IMR-90 (cell line): ENCODE data around the gene MAST1. TPM values are rescaled to one million over a fixed set of nuclear protein-coding genes. Genes with fewer than 3 reads are reported as not detected.

Source experiments
- ATAC-seq: fragments of 200-7000 bp; cut with Tn5 transposase; 2 replicates; pipeline ENCODE4 v1.9.1; 2020; ENCODE audit warnings: low read depth, mild to moderate bottlenecking, moderate library complexity
- BruUV-seq: library from RNA; stranded (reverse); fragments of 400-500 nt; replicated peaks from 2 replicates; lab custom pipeline; 2021; lab: Mats Ljungman, UMichigan
- CTCF ChIA-PET: fragments of 300-600 bp; formaldehyde crosslinking; extraction: SDS; loops from one replicate; lab custom pipeline; 2021; ENCODE audit warnings: antibody characterized with exemption; lab: Yijun Ruan, JAX
- POLR2A ChIA-PET: fragments of 300-600 bp; sonication (Branson Sonifier 250); formaldehyde crosslinking; loops from one replicate; lab custom pipeline; 2022; ENCODE audit warnings: antibody characterized with exemption; ENCODE audit not compliant: unreplicated experiment; lab: Charles Lee
- DNase-seq: peaks from one replicate; pipeline ENCODE4 v3.0.0; 2013
- H2AFZ ChIP-seq: replicated peaks from 2 replicates; pipeline ENCODE3; 2013; ENCODE audit warnings: low read length, mild to moderate bottlenecking; ENCODE audit not compliant: poor library complexity
- H2AK5ac ChIP-seq: 2 replicates; pipeline ENCODE4 v1.6.1; 2013; ENCODE audit warnings: low read depth, low read length, inconsistent platforms
- H2AK9ac ChIP-seq: replicated peaks from 2 replicates; pipeline ENCODE3; 2013; ENCODE audit warnings: mild to moderate bottlenecking, low read depth, low read length, moderate library complexity; ENCODE audit not compliant: poor library complexity
- H2BK120ac ChIP-seq: 2 replicates; pipeline ENCODE4 v1.6.1; 2013; ENCODE audit warnings: low read depth, low read length, inconsistent platforms
- H2BK15ac ChIP-seq: 3 replicates; pipeline ENCODE4 v1.6.1; 2013; ENCODE audit warnings: low read depth, low read length, inconsistent platforms
- H2BK20ac ChIP-seq: 2 replicates; pipeline ENCODE4 v1.6.1; 2013; ENCODE audit warnings: low read depth, mild to moderate bottlenecking, inconsistent platforms, low read length, moderate library complexity
- H2BK5ac ChIP-seq: 2 replicates; pipeline ENCODE4 v1.6.1; 2013; ENCODE audit warnings: mild to moderate bottlenecking, low read depth, low read length, inconsistent platforms; ENCODE audit not compliant: poor library complexity, severe bottlenecking
- H3K14ac ChIP-seq: replicated peaks from 2 replicates; pipeline ENCODE4 v1.6.1; 2013; ENCODE audit warnings: low read depth, low read length, inconsistent platforms
- H3K18ac ChIP-seq: 2 replicates; pipeline ENCODE4 v1.6.1; 2013; ENCODE audit warnings: low read depth, low read length, control low read depth
- H3K23ac ChIP-seq: 2 replicates; pipeline ENCODE4 v1.6.1; 2013; ENCODE audit warnings: low read depth, low read length, inconsistent platforms
- H3K27ac ChIP-seq: 2 replicates; pipeline ENCODE4 v1.5.1; 2013; ENCODE audit warnings: mild to moderate bottlenecking, control low read depth, low read length; ENCODE audit not compliant: insufficient read depth
- H3K27me3 ChIP-seq: 2 replicates; pipeline ENCODE4 v1.6.1; 2013; ENCODE audit warnings: low read length; ENCODE audit not compliant: control insufficient read depth, insufficient read depth
- H3K36me3 ChIP-seq: 2 replicates; pipeline ENCODE4 v1.6.1; 2013; ENCODE audit warnings: low read length, mixed read lengths; ENCODE audit not compliant: control insufficient read depth, insufficient read depth
- H3K4ac ChIP-seq: 2 replicates; pipeline ENCODE4 v1.6.1; 2013; ENCODE audit warnings: low read depth, low read length, inconsistent platforms
- H3K4me1 ChIP-seq: 2 replicates; pipeline ENCODE4 v1.6.1; 2013; ENCODE audit warnings: low read length, mixed read lengths; ENCODE audit not compliant: control insufficient read depth, insufficient read depth
- H3K4me2 ChIP-seq: 2 replicates; pipeline ENCODE4 v1.6.1; 2013; ENCODE audit warnings: low read depth, mild to moderate bottlenecking, control low read depth, low read length, moderate library complexity
- H3K4me3 ChIP-seq: 2 replicates; pipeline ENCODE4 v1.5.1; 2013; ENCODE audit warnings: low read depth, mild to moderate bottlenecking, control low read depth, low read length, moderate library complexity; ENCODE audit not compliant: insufficient read depth
- H3K56ac ChIP-seq: 2 replicates; pipeline ENCODE4 v1.6.1; 2013; ENCODE audit warnings: low read length, inconsistent platforms; ENCODE audit not compliant: insufficient read depth; ENCODE audit errors: extremely low read depth
- H3K79me1 ChIP-seq, 2 experiments: 2 replicates each; pipeline ENCODE4 v1.6.1; 2013; ENCODE audit warnings: low read length in 2 of 2, inconsistent platforms in 1 of 2, low read depth in 1 of 2
- H3K9ac ChIP-seq: 2 replicates; pipeline ENCODE4 v1.6.1; 2013; ENCODE audit warnings: low read depth, low read length, control low read depth
- H3K9me1 ChIP-seq: 2 replicates; pipeline ENCODE4 v1.6.1; 2013; ENCODE audit warnings: low read length, inconsistent platforms; ENCODE audit not compliant: insufficient read depth
- H3K9me3 ChIP-seq: 2 replicates; pipeline ENCODE4 v1.6.1; 2013; ENCODE audit warnings: low read length; ENCODE audit not compliant: control insufficient read depth, insufficient read depth
- H4K20me1 ChIP-seq: 2 replicates; pipeline ENCODE4 v1.6.1; 2013; ENCODE audit warnings: low read length, inconsistent platforms; ENCODE audit not compliant: insufficient read depth
- H4K5ac ChIP-seq: 2 replicates; pipeline ENCODE4 v1.6.1; 2013; ENCODE audit warnings: mild to moderate bottlenecking, low read depth, low read length, control low read depth
- H4K8ac ChIP-seq, 2 experiments: 2 replicates each; pipeline ENCODE4 v1.6.1; 2013; ENCODE audit warnings: low read depth in 2 of 2, low read length in 2 of 2, control low read depth in 1 of 2, inconsistent platforms in 1 of 2
- H4K91ac ChIP-seq: 2 replicates; pipeline ENCODE4 v1.6.1; 2013; ENCODE audit warnings: low read depth, low read length, inconsistent platforms; ENCODE audit not compliant: insufficient read depth
- BHLHE40 ChIP-seq: fragments of 150-350 bp; IDR thresholded peaks from 2 replicates; pipeline ENCODE4 v1.6.1; 2016; ENCODE audit warnings: mild to moderate bottlenecking, low read depth, low read length
- CEBPB ChIP-seq: IDR thresholded peaks from 2 replicates; pipeline ENCODE4 v1.6.1; 2012; ENCODE audit warnings: low read depth, low read length, improper control_type of control experiment
- CHD1 ChIP-seq: IDR thresholded peaks from 2 replicates; pipeline ENCODE4 v1.6.1; 2012; ENCODE audit warnings: low read depth, low read length, improper control_type of control experiment
- CTCF ChIP-seq: conservative IDR thresholded peaks from 2 replicates; pipeline ENCODE4 v1.5.1; 2012; ENCODE audit warnings: mild to moderate bottlenecking, low read depth, low read length, improper control_type of control experiment
- ELK1 ChIP-seq: fragments of 150-350 bp; IDR thresholded peaks from 2 replicates; pipeline ENCODE4 v1.6.1; 2016; ENCODE audit warnings: low read depth, mild to moderate bottlenecking, low read length, moderate library complexity, borderline replicate concordance
- FOS ChIP-seq: fragments of 150-350 bp; IDR thresholded peaks from 2 replicates; pipeline ENCODE4 v1.6.1; 2016; ENCODE audit warnings: low read depth, low read length
- MAFK ChIP-seq: IDR thresholded peaks from 2 replicates; pipeline ENCODE4 v1.6.1; 2012; ENCODE audit warnings: low read depth, low read length, improper control_type of control experiment
- MAZ ChIP-seq: IDR thresholded peaks from 2 replicates; pipeline ENCODE4 v1.6.1; 2012; ENCODE audit warnings: low read depth, mild to moderate bottlenecking, low read length, improper control_type of control experiment, moderate library complexity, borderline replicate concordance
- MXI1 ChIP-seq: IDR thresholded peaks from 2 replicates; pipeline ENCODE4 v1.6.1; 2012; ENCODE audit warnings: low read depth, mild to moderate bottlenecking, low read length, moderate library complexity, borderline replicate concordance
- NFE2L2 ChIP-seq: fragments of 150-350 bp; IDR thresholded peaks from 2 replicates; pipeline ENCODE4 v1.6.1; 2016; ENCODE audit warnings: low read depth, mild to moderate bottlenecking, low read length
- POLR2A ChIP-seq: IDR thresholded peaks from 2 replicates; pipeline ENCODE4 v1.6.1; 2012; ENCODE audit warnings: mild to moderate bottlenecking, low read depth, low read length
- RAD21 ChIP-seq: IDR thresholded peaks from 2 replicates; pipeline ENCODE4 v1.6.1; 2012; ENCODE audit warnings: low read length, improper control_type of control experiment
- RCOR1 ChIP-seq: IDR thresholded peaks from 2 replicates; pipeline ENCODE4 v1.6.1; 2012; ENCODE audit warnings: mild to moderate bottlenecking, low read length, improper control_type of control experiment; ENCODE audit not compliant: insufficient replicate concordance
- RFX5 ChIP-seq: IDR thresholded peaks from 2 replicates; pipeline ENCODE4 v1.8.0; 2012; ENCODE audit warnings: low read depth, mild to moderate bottlenecking, low read length, moderate library complexity
- SMC3 ChIP-seq: fragments of 150-350 bp; IDR thresholded peaks from 2 replicates; pipeline ENCODE4 v1.6.1; 2016; ENCODE audit warnings: low read depth, mild to moderate bottlenecking, antibody characterized with exemption, low read length, moderate library complexity
- USF2 ChIP-seq: fragments of 150-350 bp; IDR thresholded peaks from 2 replicates; pipeline ENCODE4 v1.6.1; 2017; ENCODE audit warnings: mild to moderate bottlenecking, antibody characterized with exemption, low read length, low read depth
- WGBS, 2 experiments: methylation state at CpG; one replicate each; pipeline versions ENCODE4 v1.1.5 to v1.1.7; 2013; ENCODE audit warnings: missing lambda C conversion rate in 2 of 2; ENCODE audit not compliant: insufficient read length in 1 of 2; ENCODE audit errors: extremely low coverage in 2 of 2; 5-methylcytosine and 5-hydroxymethylcytosine counted together
- dilution Hi-C: fragments of 300-500 bp; cut with HindIII; formaldehyde crosslinking; loops from one replicate; pipeline ENCODE4 v1.14.3; 2018; ENCODE audit warnings: low sequenced_read_pairs; ENCODE audit not compliant: unreplicated experiment
- in situ Hi-C: fragments of 300-500 bp; cut with MboI; formaldehyde crosslinking; loops from 3 replicates; pipeline ENCODE4 v1.14.3; 2019; ENCODE audit warnings: low sequenced_read_pairs, inconsistent platforms, mixed read lengths
- intact Hi-C: fragments of 100-400 bp; cut with micrococcal nuclease; formaldehyde crosslinking; loops from 2 replicates; pipeline ENCODE4 v1.10.0; 2022
- polyA plus RNA-seq, 3 experiments: library from polyadenylated mRNA; depleted of rRNA; stranded (reverse); fragments of >200 nt; gene quantifications; 2 replicates each; pipeline ENCODE4 v1.2.3, GENCODE V29; 2012; ENCODE audit warnings: low replicate concordance in 1 of 3
- total RNA-seq: library from RNA; depleted of rRNA; stranded (reverse); fragments of >200 nt; gene quantifications from 2 replicates; pipeline ENCODE4 v1.2.3, GENCODE V29; 2012

Gene MAST1
- total and polyA plus RNA-seq, 2 of the 4 experiments (the other 2 are of a cell fraction) = 0.56 to 1.1 TPM

GRCh38 chr19:12871681-12872080, 33.4 kb downstream of the MAST1 start:
- H3K56ac ChIP-seq = no peak overlapping the region
- dilution Hi-C loops = no loop called here
- 0 out of 2 replicates have a peak, but pooled peaks cover 4% of the 10 kb centered on the region for H3K9me1 ChIP-seq
- no peaks in the 10 kb centered on the region for H4K20me1 ChIP-seq
- H3K27ac ChIP-seq = no peak overlapping the region
- H3K4me1 ChIP-seq = no peaks in the 10 kb centered on the region
- H3K4me2 ChIP-seq = no peak overlapping the region
- no peak overlapping the region for H2BK120ac ChIP-seq
- no peak overlapping the region for H4K5ac ChIP-seq
- no peak overlapping the region for H3K14ac ChIP-seq
- H2BK15ac ChIP-seq = no peak overlapping the region
- no peaks in the 10 kb centered on the region for H3K79me1 ChIP-seq
- no peak overlapping the region for H2AK9ac ChIP-seq
- no peak overlapping the region for H3K4ac ChIP-seq
- POLR2A ChIA-PET = no interaction called here
- H2BK20ac ChIP-seq = no peak overlapping the region
- ATAC-seq (no peak), DNase-seq (no peak)
- H3K9me3 ChIP-seq = no peaks in the 10 kb centered on the region
- no peak for TF ChIP-seq ELK1
- TF ChIP-seq CTCF = no peak
- no peak for TF ChIP-seq USF2
- no peak for TF ChIP-seq MAFK
- no peak for TF ChIP-seq CHD1
- TF ChIP-seq CEBPB = no peak
- TF ChIP-seq MXI1 = no peak
- no peak for TF ChIP-seq RAD21
- TF ChIP-seq NFE2L2 = no peak
- TF ChIP-seq FOS = no peak
- TF ChIP-seq POLR2A = no peak
- no peak for TF ChIP-seq BHLHE40
- TF ChIP-seq RCOR1 = no peak
- no peak for TF ChIP-seq SMC3
- no peak for TF ChIP-seq MAZ
- TF ChIP-seq RFX5 = no peak
- in situ Hi-C loops = no loop called here
- no peak overlapping the region for H3K4me3 ChIP-seq
- CTCF ChIA-PET = no interaction called here
- H2AFZ ChIP-seq = no peak overlapping the region
- no peak overlapping the region for H3K9ac ChIP-seq
- no peak overlapping the region for H2BK5ac ChIP-seq
- no peak overlapping the region for H3K23ac ChIP-seq
- intact Hi-C loops = no loop called here
- no peak overlapping the region for H4K91ac ChIP-seq
- H3K18ac ChIP-seq = no peak overlapping the region
- BruUV-seq = no TSS peak
- no CpG with 5 or more reads among the region's 3 CpGs for WGBS, 2 experiments
- no peak overlapping the region for H4K8ac ChIP-seq
- H3K27me3 ChIP-seq = no peaks in the 10 kb centered on the region
- H2AK5ac ChIP-seq = no peak overlapping the region
- H3K36me3 ChIP-seq = peaks cover 5% of the 10 kb centered on the region; the same call in 1 of the 2 replicates
